PC-3 (cell line): ENCODE data around the gene EHBP1. TPM values are rescaled to one million over a fixed set of nuclear protein-coding genes. Genes with fewer than 3 reads are reported as not detected.

Source experiments
- ATAC-seq: fragments of 200-7000 bp; cut with Tn5 transposase; 2 replicates; pipeline ENCODE4 v1.9.1; 2020; ENCODE audit warnings: mild to moderate bottlenecking, moderate library complexity
- BruUV-seq: library from RNA; stranded (reverse); fragments of 400-500 nt; replicated peaks from 2 replicates; lab custom pipeline; 2021; lab: Mats Ljungman, UMichigan
- CTCF ChIA-PET: fragments of 300-600 bp; sonication (Branson Sonifier 250); formaldehyde crosslinking; loops from one replicate; lab custom pipeline; 2022; ENCODE audit warnings: antibody characterized with exemption; lab: Charles Lee
- POLR2A ChIA-PET: fragments of 300-600 bp; sonication (Branson Sonifier 250); formaldehyde crosslinking; loops from one replicate; lab custom pipeline; 2022; ENCODE audit warnings: antibody characterized with exemption; ENCODE audit not compliant: unreplicated experiment; lab: Charles Lee
- DNase-seq: peaks from one replicate; pipeline ENCODE4 v3.0.0-alpha.2; 2015
- H2AFZ ChIP-seq: fragments of 300-600 bp; sonication (generic); 2 replicates; pipeline ENCODE4 v1.6.0; 2016; ENCODE audit warnings: antibody characterized with exemption, low read length
- H3F3A ChIP-seq: fragments of 300-600 bp; sonication (generic); one replicate; pipeline ENCODE4 v1.6.0; 2017; ENCODE audit warnings: antibody characterized with exemption, low read length, control low read depth, mild to moderate bottlenecking; ENCODE audit not compliant: unreplicated experiment
- H3K27ac ChIP-seq: fragments of 300-600 bp; sonication (generic); 2 replicates; pipeline ENCODE4 v1.5.1; 2016; ENCODE audit warnings: mild to moderate bottlenecking, low read length
- H3K27me3 ChIP-seq: fragments of 300-600 bp; sonication (generic); 2 replicates; pipeline ENCODE4 v1.6.1; 2016; ENCODE audit warnings: low read length, mixed read lengths
- H3K36me3 ChIP-seq: fragments of 300-600 bp; sonication (generic); 2 replicates; pipeline ENCODE4 v1.6.1; 2016; ENCODE audit warnings: low read depth, mixed run types, low read length, mixed read lengths
- H3K4me1 ChIP-seq: fragments of 300-600 bp; sonication (generic); 2 replicates; pipeline ENCODE4 v1.5.1; 2016; ENCODE audit warnings: low read length; ENCODE audit not compliant: insufficient read depth
- H3K4me2 ChIP-seq: fragments of 300-600 bp; sonication (generic); 2 replicates; pipeline ENCODE4 v1.6.0; 2016; ENCODE audit warnings: low read length
- H3K4me3 ChIP-seq: fragments of 300-600 bp; sonication (generic); 2 replicates; pipeline ENCODE4 v1.5.1; 2016; ENCODE audit warnings: mild to moderate bottlenecking, low read length, mixed read lengths
- H3K79me2 ChIP-seq: fragments of 300-600 bp; sonication (generic); 2 replicates; pipeline ENCODE4 v1.6.1; 2017; ENCODE audit warnings: low read length, mixed read lengths
- H3K9ac ChIP-seq: fragments of 300-600 bp; sonication (generic); 2 replicates; pipeline ENCODE4 v1.6.0; 2016; ENCODE audit warnings: mild to moderate bottlenecking, low read length
- H3K9me2 ChIP-seq: fragments of 300-600 bp; sonication (generic); replicated peaks from 2 replicates; pipeline ENCODE4 v1.6.1; 2016; ENCODE audit warnings: mixed run types, low read length, mixed read lengths
- H3K9me3 ChIP-seq: fragments of 300-600 bp; sonication (generic); 2 replicates; pipeline ENCODE4 v1.6.1; 2016; ENCODE audit warnings: low read length, mixed read lengths
- H4K20me1 ChIP-seq: fragments of 300-600 bp; sonication (generic); 2 replicates; pipeline ENCODE4 v1.6.1; 2016; ENCODE audit warnings: low read length, mixed read lengths
- EZH2 ChIP-seq: fragments of 300-600 bp; sonication (generic); IDR thresholded peaks from one replicate; pipeline ENCODE4 v1.6.1; 2017; ENCODE audit warnings: antibody characterized with exemption, mild to moderate bottlenecking, low read length; ENCODE audit not compliant: unreplicated experiment
- EZH2phosphoT487 ChIP-seq: fragments of 300-600 bp; sonication (generic); IDR thresholded peaks from 2 replicates; pipeline ENCODE4 v1.6.1; 2018; ENCODE audit warnings: mild to moderate bottlenecking, antibody characterized with exemption, low read length, borderline replicate concordance
- intact Hi-C: fragments of 100-400 bp; cut with micrococcal nuclease; formaldehyde crosslinking; loops from 2 replicates; pipeline ENCODE4 v1.9.0; 2023
- total RNA-seq: library from RNA; depleted of rRNA; stranded (reverse); fragments of >200 nt; gene quantifications from 2 replicates; pipeline ENCODE4 v1.2.3, GENCODE V29; 2014
- TF ChIP-seq, protein P1 (sequence below): fragments of 300-600 bp; sonication (generic); conservative IDR thresholded peaks from 2 replicates; pipeline ENCODE4 v1.5.1; 2017; ENCODE audit warnings: antibody characterized with exemption, low read depth, mild to moderate bottlenecking, low read length

EHBP1 gene
- total RNA-seq, 1 experiment from 2014 or later = 25.7 TPM

DNA sequence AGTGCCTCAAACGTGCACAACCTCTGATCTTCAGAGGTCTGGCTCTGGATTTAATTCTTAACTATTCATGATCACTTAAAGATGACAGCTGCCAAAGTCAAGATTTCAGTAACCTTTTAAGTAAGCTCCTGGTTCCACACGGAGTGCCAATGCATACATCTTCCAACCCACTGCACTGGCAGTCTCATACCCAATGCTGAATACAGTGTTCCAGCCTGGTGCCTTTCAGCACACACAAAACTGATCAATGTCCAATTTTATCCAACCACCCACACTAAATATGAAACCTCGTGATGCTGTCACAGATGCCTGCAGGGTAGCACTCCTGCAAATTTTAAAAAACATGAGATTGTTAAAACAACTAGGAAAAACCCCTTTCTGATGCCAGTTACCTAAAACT lies 84.0 kb downstream of the EHBP1 start:
- Histone ChIP-seq H3F3A (no peaks in the 10 kb centered on the region), H3K9me2 (no peaks in the 10 kb centered on the region), H3K4me2 (no peak overlapping the region), H3K36me3 (no peaks in the 10 kb centered on the region), H4K20me1 (no peaks in the 10 kb centered on the region), H3K79me2 (0 out of 2 replicates have a peak, but pooled peaks cover 3% of the 10 kb centered on the region), H2AFZ (no peak overlapping the region), H3K4me3 (no peak overlapping the region), H3K27ac (no peak overlapping the region), H3K4me1 (peaks cover 11% of the 10 kb centered on the region), H3K27me3 (no peaks in the 10 kb centered on the region), H3K9me3 (no peaks in the 10 kb centered on the region), H3K9ac (no peak overlapping the region)
- ATAC-seq = no peak
- no peak for DNase-seq
- POLR2A ChIA-PET = no interaction called here
- BruUV-seq = no TSS peak
- CTCF ChIA-PET = no interaction called here
- intact Hi-C loops = loop anchor here (10.0 kb wide), 1 partner anchor 755 kb away; no protein-coding TSS in a partner anchor
- TF ChIP-seq EZH2 = no peak
- TF ChIP-seq, protein P1, sequence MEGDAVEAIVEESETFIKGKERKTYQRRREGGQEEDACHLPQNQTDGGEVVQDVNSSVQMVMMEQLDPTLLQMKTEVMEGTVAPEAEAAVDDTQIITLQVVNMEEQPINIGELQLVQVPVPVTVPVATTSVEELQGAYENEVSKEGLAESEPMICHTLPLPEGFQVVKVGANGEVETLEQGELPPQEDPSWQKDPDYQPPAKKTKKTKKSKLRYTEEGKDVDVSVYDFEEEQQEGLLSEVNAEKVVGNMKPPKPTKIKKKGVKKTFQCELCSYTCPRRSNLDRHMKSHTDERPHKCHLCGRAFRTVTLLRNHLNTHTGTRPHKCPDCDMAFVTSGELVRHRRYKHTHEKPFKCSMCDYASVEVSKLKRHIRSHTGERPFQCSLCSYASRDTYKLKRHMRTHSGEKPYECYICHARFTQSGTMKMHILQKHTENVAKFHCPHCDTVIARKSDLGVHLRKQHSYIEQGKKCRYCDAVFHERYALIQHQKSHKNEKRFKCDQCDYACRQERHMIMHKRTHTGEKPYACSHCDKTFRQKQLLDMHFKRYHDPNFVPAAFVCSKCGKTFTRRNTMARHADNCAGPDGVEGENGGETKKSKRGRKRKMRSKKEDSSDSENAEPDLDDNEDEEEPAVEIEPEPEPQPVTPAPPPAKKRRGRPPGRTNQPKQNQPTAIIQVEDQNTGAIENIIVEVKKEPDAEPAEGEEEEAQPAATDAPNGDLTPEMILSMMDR = no peak

- Histone ChIP-seq H3K4me3 (no peak overlapping the region), H2AFZ (no peak overlapping the region), H3K27me3 (no peaks in the 10 kb centered on the region), H3K9me3 (no peaks in the 10 kb centered on the region), H4K20me1 (no peaks in the 10 kb centered on the region), H3F3A (no peaks in the 10 kb centered on the region), H3K27ac (no peak overlapping the region), H3K9ac (no peak overlapping the region), H3K79me2 (0 out of 2 replicates have a peak, but pooled peaks cover 3% of the 10 kb centered on the region), H3K36me3 (no peaks in the 10 kb centered on the region), H3K9me2 (no peaks in the 10 kb centered on the region), H3K4me1 (peaks cover 15% of the 10 kb centered on the region), H3K4me2 (no peak overlapping the region)
- no TSS peak for BruUV-seq
- TF ChIP-seq EZH2phosphoT487 (no peak), EZH2 (no peak)
- TF ChIP-seq, protein P1 = no peak
- ChIA-PET CTCF (no interaction called here), POLR2A (no interaction called here)
- DNase-seq (no peak), ATAC-seq (no peak; the same call in 1 of the 2 replicates)
- intact Hi-C loops = loop anchor here (10.0 kb wide), 1 partner anchor 755 kb away; no protein-coding TSS in a partner anchor
Measured at GRCh38 chr2:62789918-62790317, 84.4 kb downstream of the EHBP1 start.

- no peaks in the 10 kb centered on the region for H3K9me2 ChIP-seq
- ATAC-seq (no peak), DNase-seq (no peak)
- BruUV-seq = no TSS peak
- no peak overlapping the region for H3K9ac ChIP-seq
- H3K4me1 ChIP-seq = peaks cover 13% of the 10 kb centered on the region
- intact Hi-C loops = no loop called here
- no peaks in the 10 kb centered on the region for H4K20me1 ChIP-seq
- TF ChIP-seq EZH2phosphoT487 = no peak
- TF ChIP-seq EZH2 = no peak
- TF ChIP-seq, protein P1 = no peak
- no peak overlapping the region for H2AFZ ChIP-seq
- CTCF ChIA-PET = no interaction called here
- H3K9me3 ChIP-seq = no peaks in the 10 kb centered on the region
- no peaks in the 10 kb centered on the region for H3K36me3 ChIP-seq
- no peaks in the 10 kb centered on the region for H3K27me3 ChIP-seq
- H3K4me2 ChIP-seq = no peak overlapping the region
- no peak overlapping the region for H3K4me3 ChIP-seq
- no peak overlapping the region for H3K27ac ChIP-seq
- 0 out of 2 replicates have a peak, but pooled peaks cover 3% of the 10 kb centered on the region for H3K79me2 ChIP-seq
- no peaks in the 10 kb centered on the region for H3F3A ChIP-seq
- POLR2A ChIA-PET = no interaction called here
Measured at GRCh38 chr2:62792408-62792807, 86.9 kb downstream of the EHBP1 start.
